Retina (tissue), 1 donor: ENCODE results near the gene NPY4R.
"Not testable (repeated sequence)": the region's sequence is repeated elsewhere in the genome, so short reads cannot be mapped to it uniquely, and the experiment has no call there.

Source experiments
- DNase-seq: peaks from one replicate; pipeline ENCODE4 v3.0.0-alpha.2; 2016

NPY4R gene

GRCh38 chr10:46455992-46456391 is 9.8 kb downstream of the NPY4R start:
- DNase-seq: not testable (repeated sequence)

DNA sequence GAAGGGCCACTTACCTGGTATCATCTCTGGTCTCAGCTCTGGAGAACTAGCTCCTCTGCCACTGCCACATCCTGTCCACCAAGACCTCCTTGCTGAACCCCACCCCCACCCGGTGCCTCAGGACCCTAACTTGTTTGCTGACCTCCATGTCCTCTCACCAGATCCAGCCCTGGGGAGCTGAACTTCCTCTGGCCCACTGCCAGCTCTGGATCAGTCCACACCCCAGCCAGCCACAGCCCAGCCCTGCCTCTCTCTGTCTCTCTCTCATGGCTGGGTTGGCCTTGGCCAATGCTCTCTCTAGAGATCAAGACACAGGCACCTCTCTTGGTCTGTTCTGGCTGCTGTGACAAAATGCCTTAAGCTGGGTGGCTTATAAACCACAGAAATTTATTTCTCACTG is 14.4 kb downstream of the NPY4R start:
- not testable (repeated sequence) for DNase-seq

GRCh38 chr10:46450829-46451228 is 14.9 kb downstream of the NPY4R start:
- DNase-seq: not testable (repeated sequence)

DNA sequence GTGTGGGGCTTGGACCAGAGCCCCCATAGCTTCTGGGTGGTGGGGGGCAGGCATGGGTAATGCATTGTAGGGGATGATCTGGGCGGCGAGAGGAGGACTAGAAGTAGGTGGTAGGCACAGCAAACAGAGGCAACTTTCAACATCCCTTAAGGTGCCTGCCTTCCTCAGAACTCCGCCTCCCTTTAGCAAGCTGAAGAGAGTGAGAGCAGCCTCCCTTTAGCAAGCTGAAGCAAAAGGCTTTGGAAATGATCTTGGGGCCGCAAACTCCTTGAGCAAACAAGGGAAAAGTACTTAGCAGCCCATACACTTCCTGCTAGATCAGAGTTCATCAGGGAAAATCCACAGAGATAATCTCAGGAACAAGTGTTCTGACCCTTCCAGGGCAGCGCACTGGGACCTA is 18.3 kb downstream of the NPY4R start:
- not testable (repeated sequence) for DNase-seq

GRCh38 chr10:46445389-46446122 is 20.2 kb downstream of the NPY4R start:
- DNase-seq: not testable (repeated sequence)

DNA sequence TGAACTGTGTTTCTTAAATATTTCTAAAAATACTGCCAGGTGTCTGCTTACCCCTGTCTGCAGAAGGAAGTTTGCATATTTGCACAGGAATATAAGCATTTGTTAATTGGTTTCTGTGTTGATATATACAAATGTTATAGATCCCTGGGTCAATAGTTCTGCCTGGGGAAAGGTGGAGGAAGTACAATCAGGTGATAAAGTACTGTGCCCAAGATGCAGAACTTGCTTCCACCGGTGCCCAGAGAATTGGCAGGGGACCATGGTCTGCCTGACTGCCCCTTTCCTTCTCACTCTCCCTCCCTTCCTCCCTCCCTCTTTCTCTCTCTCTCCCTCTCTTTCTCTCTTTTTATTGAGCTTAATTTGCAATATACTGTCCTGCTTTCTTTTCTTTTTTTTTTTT is 22.3 kb downstream of the NPY4R start:
- not testable (repeated sequence) for DNase-seq

GRCh38 chr10:46442706-46443275 is 23.0 kb downstream of the NPY4R start:
- DNase-seq: not testable (repeated sequence)

- not testable (repeated sequence) for DNase-seq
Observed at GRCh38 chr10:46441837-46442278, 23.9 kb downstream of the NPY4R start.

DNA sequence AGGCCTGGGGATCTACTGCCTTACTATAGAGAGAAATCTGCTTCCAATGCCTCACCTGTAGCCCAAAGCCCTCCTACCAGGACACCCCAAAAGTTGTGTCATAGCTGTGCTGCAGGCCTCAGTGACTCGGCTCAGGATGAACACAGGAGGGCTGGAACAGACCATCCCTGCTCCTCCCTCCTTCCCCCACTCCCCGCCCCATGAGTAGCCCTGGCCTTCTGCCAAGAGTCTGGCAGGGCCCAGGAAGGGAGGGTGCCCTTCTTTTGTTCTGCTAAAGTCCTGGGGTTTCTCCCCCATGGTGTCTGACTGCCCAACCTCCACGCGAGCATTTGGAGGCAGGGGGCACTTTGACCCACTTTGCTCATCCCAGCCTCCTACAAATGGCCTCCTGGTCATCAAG is 24.8 kb downstream of the NPY4R start:
- DNase-seq: not testable (repeated sequence)

- DNase-seq: not testable (repeated sequence)
Observed at GRCh38 chr10:46423550-46423949, 42.2 kb downstream of the NPY4R start.

- DNase-seq: not testable (repeated sequence)
Observed at GRCh38 chr10:46419570-46420379, 46.0 kb downstream of the NPY4R start.

- not testable (repeated sequence) for DNase-seq
Observed at GRCh38 chr10:46418283-46418682, 47.5 kb downstream of the NPY4R start.

GRCh38 chr10:46415291-46415690 is 50.5 kb downstream of the NPY4R start:
- DNase-seq: not testable (repeated sequence)

- DNase-seq: not testable (repeated sequence)
Observed at GRCh38 chr10:46412665-46413064, 53.1 kb downstream of the NPY4R start.

DNA sequence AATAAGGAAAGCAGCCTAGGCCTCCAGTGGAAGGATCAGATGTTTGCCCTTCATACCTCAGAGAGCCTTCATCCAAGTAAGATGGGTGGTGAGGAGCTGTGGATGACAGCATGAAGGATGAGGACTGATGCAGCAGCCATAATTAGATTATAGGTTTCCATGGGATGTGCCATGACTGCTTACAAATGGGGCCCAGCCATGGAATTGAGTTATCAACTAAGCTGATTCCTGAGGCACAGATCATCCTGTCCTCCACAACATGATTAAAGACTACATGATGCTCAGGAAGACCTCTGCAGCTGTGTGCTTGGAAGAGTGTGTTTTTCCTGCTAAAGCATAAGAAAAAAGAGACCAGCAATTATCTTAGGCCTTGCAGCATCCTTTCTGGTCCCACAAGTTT is 54.6 kb downstream of the NPY4R start:
- DNase-seq: not testable (repeated sequence)
